HepG2 (cell line): Measurements from ENCODE around the gene ABCB11. TPM values are rescaled to one million over a fixed set of nuclear protein-coding genes. Genes with fewer than 3 reads are reported as not detected.

Experiments
- ATAC-seq: fragments of 200-7000 bp; cut with Tn5 transposase; 3 replicates; pipeline ENCODE4 v1.9.1; 2020; ENCODE audit warnings: mild to moderate bottlenecking, moderate library complexity
- BruUV-seq: library from RNA; stranded (reverse); fragments of 400-500 nt; replicated peaks from 2 replicates; lab custom pipeline; 2021; lab: Mats Ljungman, UMichigan
- CTCF ChIA-PET: fragments of 300-600 bp; formaldehyde crosslinking; extraction: SDS; loops from one replicate; lab custom pipeline; 2021; ENCODE audit warnings: low total read pairs, inconsistent platforms, low intra/inter-chr PET ratio; lab: Yijun Ruan, JAX
- POLR2A ChIA-PET: fragments of 350-600 bp; sonication (Branson Sonifier 250); formaldehyde crosslinking; loops from one replicate; lab custom pipeline; 2020; ENCODE audit warnings: antibody characterized with exemption, inconsistent platforms; lab: Yijun Ruan, JAX
- DNase-seq: peaks from one replicate; pipeline ENCODE4 v3.0.0-alpha.2; 2015; ENCODE audit warnings: low spot score
- FAIRE-seq: peaks from 3 replicates; lab custom pipeline; 2011; peaks lifted over from hg19 to GRCh38; lab: Jason Lieb, UNC
- H2AFZ ChIP-seq: one replicate; pipeline ENCODE4 v1.6.1; 2011; ENCODE audit warnings: low read length, inconsistent platforms
- H3K27ac ChIP-seq: fragments of 300-600 bp; 3 replicates; pipeline ENCODE4 v1.8.0; 2011; ENCODE audit warnings: mixed run types, mild to moderate bottlenecking, mixed read lengths, low read length, inconsistent platforms; ENCODE audit not compliant: insufficient read depth; ENCODE audit errors: extremely low read length
- H3K27me3 ChIP-seq, 2 experiments: fragments of 200-600 bp in 1 of 2; 2 replicates in 1 of 2; 3 replicates in 1 of 2; pipeline versions ENCODE4 v1.6.0 to v1.8.0; 2011; ENCODE audit warnings: low read length in 2 of 2, mild to moderate bottlenecking in 2 of 2, moderate library complexity in 2 of 2, inconsistent platforms in 1 of 2; ENCODE audit not compliant: insufficient read depth in 2 of 2, control insufficient read depth in 1 of 2
- H3K36me3 ChIP-seq, 2 experiments: fragments of 200-600 bp in 1 of 2; replicated peaks in 1 of 2; 2 replicates in 1 of 2; 3 replicates in 1 of 2; pipeline versions ENCODE4 v1.5.1 to v1.8.0; 2011; ENCODE audit warnings: low read length in 2 of 2, inconsistent platforms in 1 of 2; ENCODE audit not compliant: insufficient read depth in 2 of 2, control insufficient read depth in 1 of 2
- H3K4me1 ChIP-seq: 2 replicates; pipeline ENCODE4 v1.5.1; 2012; ENCODE audit warnings: low read length, inconsistent platforms; ENCODE audit not compliant: insufficient read depth
- H3K4me2 ChIP-seq: 2 replicates; pipeline ENCODE4 v1.6.0; 2011; ENCODE audit warnings: low read depth, low read length, inconsistent platforms
- H3K4me3 ChIP-seq, 3 experiments: fragments of 200-600 bp in 1 of 3; sonication (generic), shearing (Covaris generic) in 1 of 3; replicated peaks in 1 of 3; 2 replicates each; pipeline ENCODE4 v1.5.1; 2011 to 2016; ENCODE audit warnings: low read length in 3 of 3, inconsistent platforms in 2 of 3, low read depth in 2 of 3, mild to moderate bottlenecking in 2 of 3, control low read depth in 1 of 3, mixed read lengths in 1 of 3; ENCODE audit not compliant: insufficient read depth in 1 of 3
- H3K79me2 ChIP-seq: one replicate; pipeline ENCODE4 v1.6.1; 2011; ENCODE audit warnings: low read length, inconsistent platforms; ENCODE audit not compliant: insufficient read depth
- H3K9ac ChIP-seq: 2 replicates; pipeline ENCODE4 v1.6.0; 2011; ENCODE audit warnings: mild to moderate bottlenecking, low read depth, low read length, inconsistent platforms; ENCODE audit not compliant: insufficient read depth
- H3K9me3 ChIP-seq: 2 replicates; pipeline ENCODE4 v1.5.1; 2012; ENCODE audit warnings: mild to moderate bottlenecking, low read length
- H4K20me1 ChIP-seq: 2 replicates; pipeline ENCODE4 v1.6.0; 2011; ENCODE audit warnings: inconsistent platforms, mild to moderate bottlenecking, low read length, moderate library complexity; ENCODE audit not compliant: insufficient read depth
- KLF13 ChIP-seq: sonication (generic); formaldehyde crosslinking; IDR thresholded peaks from 2 replicates; pipeline ENCODE4 v1.4.0; 2020; ENCODE audit warnings: mild to moderate bottlenecking, missing genetic modification reagents
- MAFK ChIP-seq, 2 experiments: IDR thresholded peaks in 1 of 2; conservative IDR thresholded peaks in 1 of 2; 2 replicates each; pipeline ENCODE4 v1.6.1; 2011; ENCODE audit warnings: improper control_type of control experiment in 2 of 2, low read length in 2 of 2
- REST ChIP-seq, 2 experiments: IDR thresholded peaks; 2 replicates each; pipeline ENCODE4 v1.6.1; 2011 to 2012; ENCODE audit warnings: low read length in 2 of 2, borderline replicate concordance in 1 of 2, low read depth in 1 of 2, mild to moderate bottlenecking in 1 of 2, moderate library complexity in 1 of 2
- ZNF619 ChIP-seq: sonication (generic); formaldehyde crosslinking; IDR thresholded peaks from 2 replicates; pipeline ENCODE4 v1.4.0; 2020; ENCODE audit warnings: mild to moderate bottlenecking, missing genetic modification reagents
- ZNF746 ChIP-seq: sonication (generic); formaldehyde crosslinking; IDR thresholded peaks from 2 replicates; pipeline ENCODE4 v1.8.0; 2022; ENCODE audit warnings: mild to moderate bottlenecking, missing genetic modification reagents
- ZSCAN21 ChIP-seq: sonication (generic); formaldehyde crosslinking; IDR thresholded peaks from 2 replicates; pipeline ENCODE4 v1.8.0; 2022; ENCODE audit warnings: mild to moderate bottlenecking, missing genetic modification reagents, moderate library complexity, borderline replicate concordance
- WGBS: methylation state at CpG from one replicate; pipeline ENCODE4 v1.1.6; 2017; ENCODE audit warnings: low lambda C conversion rate; 5-methylcytosine and 5-hydroxymethylcytosine counted together
- in situ Hi-C: cut with HindIII; loops from 2 replicates; pipeline ENCODE4 v1.10.0; 2017; ENCODE audit warnings: low pct_unique_long_range_greater_than_20kb; ENCODE audit not compliant: extremely low pct_ligation_motif_present
- intact Hi-C: fragments of 100-400 bp; cut with micrococcal nuclease; formaldehyde crosslinking; loops from one replicate; pipeline ENCODE4 v1.10.0; 2022; ENCODE audit not compliant: unreplicated experiment
- polyA plus RNA-seq, 8 experiments: library from polyadenylated mRNA; depleted of rRNA in 3 of 8; stranded (reverse) in 7 of 8; unstranded in 1 of 8; fragments of >200 nt; fragmentation: Illumina TruSeq in 4 of 8; extraction: Trizol in 4 of 8; gene quantifications; 2 replicates each; pipeline versions ENCODE4 v1.2.1 to v1.2.3, GENCODE V29; 2011 to 2016; ENCODE audit warnings: low read depth in 4 of 8, missing spikeins in 1 of 8, mixed read lengths in 1 of 8; ENCODE audit not compliant: insufficient read depth in 1 of 8
- total RNA-seq, 5 experiments: library from RNA; depleted of rRNA; stranded (reverse); fragments of >200 nt; fragmentation: Illumina TruSeq; extraction: Trizol; gene quantifications; 2 replicates each; pipeline ENCODE4 v1.2.3, GENCODE V29; 2016; ENCODE audit warnings: low read depth in 1 of 5
- TF ChIP-seq, protein P1 (sequence below): sonication (generic); formaldehyde crosslinking; IDR thresholded peaks from 2 replicates; pipeline ENCODE4 v1.4.0; 2020; ENCODE audit warnings: mild to moderate bottlenecking, missing genetic modification reagents

ABCB11 gene
- total and polyA plus RNA-seq, 2 of the 13 experiments (the other 11 are each of a cell fraction or from before 2014, with no cell fraction given): not detected

DNA sequence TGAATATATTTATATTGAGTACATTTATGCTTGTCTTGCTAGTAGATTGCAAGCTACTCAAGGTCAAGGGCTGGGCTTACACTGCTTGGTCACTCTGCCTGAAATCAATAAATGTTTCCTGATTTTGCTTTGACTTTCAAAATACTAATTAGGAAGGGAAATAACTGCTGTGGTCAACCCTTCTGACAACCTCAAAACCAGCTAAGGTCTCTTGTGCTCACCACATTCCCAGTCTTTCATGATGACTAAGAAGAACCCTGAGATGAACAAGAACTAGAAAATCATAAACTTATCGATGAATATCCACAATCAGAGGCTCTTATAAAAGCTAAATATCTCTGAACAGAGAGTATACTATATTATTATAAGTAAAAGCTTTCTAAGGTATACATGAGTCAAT is 33.3 kb downstream of the ABCB11 start (continued):
- TF ChIP-seq REST (IDR thresholded peaks at IDR 0.05; ENCODE audit: borderline replicate concordance in 1 of 2, low read depth in 1 of 2, low read length in 2 of 2) (no peak), ZNF619 (CRISPR knock-in tag) (no peak), ZSCAN21 (CRISPR knock-in tag) (no peak), ZNF746 (CRISPR knock-in tag) (no peak)
- TF ChIP-seq, protein P1, sequence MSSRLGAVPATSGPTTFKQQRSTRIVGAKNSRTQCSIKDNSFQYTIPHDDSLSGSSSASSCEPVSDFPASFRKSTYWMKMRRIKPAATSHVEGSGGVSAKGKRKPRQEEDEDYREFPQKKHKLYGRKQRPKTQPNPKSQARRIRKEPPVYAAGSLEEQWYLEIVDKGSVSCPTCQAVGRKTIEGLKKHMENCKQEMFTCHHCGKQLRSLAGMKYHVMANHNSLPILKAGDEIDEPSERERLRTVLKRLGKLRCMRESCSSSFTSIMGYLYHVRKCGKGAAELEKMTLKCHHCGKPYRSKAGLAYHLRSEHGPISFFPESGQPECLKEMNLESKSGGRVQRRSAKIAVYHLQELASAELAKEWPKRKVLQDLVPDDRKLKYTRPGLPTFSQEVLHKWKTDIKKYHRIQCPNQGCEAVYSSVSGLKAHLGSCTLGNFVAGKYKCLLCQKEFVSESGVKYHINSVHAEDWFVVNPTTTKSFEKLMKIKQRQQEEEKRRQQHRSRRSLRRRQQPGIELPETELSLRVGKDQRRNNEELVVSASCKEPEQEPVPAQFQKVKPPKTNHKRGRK (CRISPR knock-in tag): no peak

DNA sequence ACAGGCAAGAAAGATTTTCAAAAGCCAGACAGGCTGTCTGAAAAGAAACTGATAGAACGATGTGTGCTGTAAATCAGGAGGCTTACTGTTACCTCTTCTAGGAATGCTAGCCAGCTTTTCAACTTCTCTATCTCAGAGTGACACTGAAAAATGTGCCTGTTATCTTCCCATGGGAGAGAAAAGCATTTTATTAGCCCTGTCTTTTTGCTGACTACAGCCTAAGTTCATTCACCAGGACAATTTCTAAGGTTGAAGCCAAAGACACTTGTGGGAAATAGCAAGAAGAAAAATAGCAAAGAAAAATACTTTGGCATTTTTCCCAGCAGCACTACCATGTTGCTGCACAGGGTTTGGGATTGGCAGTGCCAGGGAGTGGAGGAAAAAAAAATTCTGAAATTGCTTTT is 34.0 kb downstream of the ABCB11 start:
- no peak for FAIRE-seq
- intact Hi-C loops: no loop called here
- Histone ChIP-seq H3K79me2 (no peaks in the 10 kb centered on the region), H3K27me3 (no peaks in the 10 kb centered on the region), H3K4me1 (no peaks in the 10 kb centered on the region), H3K27ac (no peak overlapping the region), H2AFZ (no peak overlapping the region), H3K36me3 (no peaks in the 10 kb centered on the region), H3K9ac (no peak overlapping the region), H3K9me3 (no peaks in the 10 kb centered on the region), H4K20me1 (no peaks in the 10 kb centered on the region), H3K4me2 (no peak overlapping the region), H3K4me3 (no peak overlapping the region)
- WGBS: 36% methylated on average over 1 of the region's 1 CpG
- ATAC-seq: no peak
- TF ChIP-seq KLF13 (CRISPR knock-in tag): no peak
- TF ChIP-seq MAFK (conservative IDR thresholded peaks at IDR 0.05 in 1 of 2, IDR thresholded peaks at IDR 0.05 in 1 of 2; ENCODE audit: low read length in 2 of 2): peak in 1 of 2 experiments; percentile 44; a peak in 2 of 4 replicates
- POLR2A ChIA-PET: no interaction called here
- in situ Hi-C loops: no loop called here
- CTCF ChIA-PET: no interaction called here
- no TSS peak for BruUV-seq
- no peak for DNase-seq
